ENCODE data around the gene NPB. TPM values are rescaled to one million over a fixed set of nuclear protein-coding genes. Genes with fewer than 3 reads are reported as not detected.

NPB gene
- total RNA-seq, 4 donors from 2014 or later: 0.17 to 0.22 TPM; not detected in 2

- TF ChIP-seq CTCF (IDR thresholded peaks at IDR 0.05; ENCODE audit: low read depth): no peak
These were observed 20.7 kb downstream of the NPB start for GRCh38 chr17:81922566-81923301.

GRCh38 chr17:81923302-81924260 is 21.5 kb downstream of the NPB start:
- TF ChIP-seq CTCF (IDR thresholded peaks at IDR 0.05; ENCODE audit: low read depth): no peak

GRCh38 chr17:81924557-81925532 is 22.8 kb downstream of the NPB start:
- TF ChIP-seq CTCF (IDR thresholded peaks at IDR 0.05; ENCODE audit: low read depth): no peak

- no peak for TF ChIP-seq CTCF (IDR thresholded peaks at IDR 0.05; ENCODE audit: low read depth)
These were observed 23.9 kb downstream of the NPB start for GRCh38 chr17:81925860-81926450.

- TF ChIP-seq CTCF (IDR thresholded peaks at IDR 0.05; ENCODE audit: low read depth): no peak
These were observed 24.6 kb downstream of the NPB start for GRCh38 chr17:81926451-81927151.

- no peak for TF ChIP-seq CTCF (IDR thresholded peaks at IDR 0.05; ENCODE audit: low read depth)
These were observed 25.2 kb downstream of the NPB start for GRCh38 chr17:81927152-81927652.

Measured in subcutaneous adipose tissue (tissue), 4 donors.